BE2C (cell line): Measurements from ENCODE around the gene ATF4.

Source experiments
- DNase-seq: peaks from one replicate; pipeline ENCODE4 v3.0.0-alpha.2; 2020
- H3K27me3 ChIP-seq: fragments of 250-450 bp; sonication (Bioruptor Pico); 2 replicates; pipeline ENCODE4 v1.5.1; 2020; ENCODE audit warnings: mild to moderate bottlenecking
- H3K36me3 ChIP-seq: fragments of 250-450 bp; sonication (Bioruptor Pico); 2 replicates; pipeline ENCODE4 v1.5.1; 2020; ENCODE audit warnings: mild to moderate bottlenecking
- H3K4me1 ChIP-seq: fragments of 250-450 bp; sonication (Bioruptor Pico); 2 replicates; pipeline ENCODE4 v1.5.1; 2020
- H3K4me3 ChIP-seq: 2 replicates; pipeline ENCODE4 v1.5.1; 2011; ENCODE audit warnings: low read depth, low read length
- H3K9me3 ChIP-seq: fragments of 250-450 bp; sonication (Bioruptor Pico); 2 replicates; pipeline ENCODE4 v1.5.1; 2020
- TF ChIP-seq, protein P1 (sequence below): IDR thresholded peaks from 2 replicates; pipeline ENCODE4 v1.5.1; 2012; ENCODE audit warnings: mild to moderate bottlenecking, low read depth, low read length

The ATF4 gene

DNA sequence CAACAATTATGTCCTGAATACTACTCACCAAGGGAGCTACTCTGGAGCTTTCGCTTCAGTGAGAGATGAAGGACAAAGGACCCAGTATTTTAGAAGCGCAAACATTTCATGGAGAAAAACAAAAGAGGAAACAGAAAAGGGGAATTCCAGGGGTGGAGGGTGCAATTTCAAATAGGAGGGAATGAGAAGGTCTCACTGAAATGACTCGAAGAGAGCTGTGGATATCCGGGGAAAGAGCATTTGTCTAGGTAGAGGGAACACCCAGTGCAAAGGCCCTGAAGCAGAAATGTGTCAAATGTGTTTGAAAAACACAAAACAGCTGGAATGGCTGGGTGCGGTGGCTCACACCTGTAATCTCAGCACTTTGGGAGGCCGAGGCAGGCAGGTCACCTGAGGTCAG, 9.8 kb downstream of the ATF4 start:
- Histone ChIP-seq H3K9me3 (no peaks in the 10 kb centered on the region), H3K4me3 (no peak overlapping the region), H3K36me3 (peaks cover 33% of the 10 kb centered on the region), H3K27me3 (no peaks in the 10 kb centered on the region), H3K4me1 (peaks cover 26% of the 10 kb centered on the region)
- DNase-seq = no peak
- TF ChIP-seq, protein P1, sequence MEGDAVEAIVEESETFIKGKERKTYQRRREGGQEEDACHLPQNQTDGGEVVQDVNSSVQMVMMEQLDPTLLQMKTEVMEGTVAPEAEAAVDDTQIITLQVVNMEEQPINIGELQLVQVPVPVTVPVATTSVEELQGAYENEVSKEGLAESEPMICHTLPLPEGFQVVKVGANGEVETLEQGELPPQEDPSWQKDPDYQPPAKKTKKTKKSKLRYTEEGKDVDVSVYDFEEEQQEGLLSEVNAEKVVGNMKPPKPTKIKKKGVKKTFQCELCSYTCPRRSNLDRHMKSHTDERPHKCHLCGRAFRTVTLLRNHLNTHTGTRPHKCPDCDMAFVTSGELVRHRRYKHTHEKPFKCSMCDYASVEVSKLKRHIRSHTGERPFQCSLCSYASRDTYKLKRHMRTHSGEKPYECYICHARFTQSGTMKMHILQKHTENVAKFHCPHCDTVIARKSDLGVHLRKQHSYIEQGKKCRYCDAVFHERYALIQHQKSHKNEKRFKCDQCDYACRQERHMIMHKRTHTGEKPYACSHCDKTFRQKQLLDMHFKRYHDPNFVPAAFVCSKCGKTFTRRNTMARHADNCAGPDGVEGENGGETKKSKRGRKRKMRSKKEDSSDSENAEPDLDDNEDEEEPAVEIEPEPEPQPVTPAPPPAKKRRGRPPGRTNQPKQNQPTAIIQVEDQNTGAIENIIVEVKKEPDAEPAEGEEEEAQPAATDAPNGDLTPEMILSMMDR = no peak

DNA sequence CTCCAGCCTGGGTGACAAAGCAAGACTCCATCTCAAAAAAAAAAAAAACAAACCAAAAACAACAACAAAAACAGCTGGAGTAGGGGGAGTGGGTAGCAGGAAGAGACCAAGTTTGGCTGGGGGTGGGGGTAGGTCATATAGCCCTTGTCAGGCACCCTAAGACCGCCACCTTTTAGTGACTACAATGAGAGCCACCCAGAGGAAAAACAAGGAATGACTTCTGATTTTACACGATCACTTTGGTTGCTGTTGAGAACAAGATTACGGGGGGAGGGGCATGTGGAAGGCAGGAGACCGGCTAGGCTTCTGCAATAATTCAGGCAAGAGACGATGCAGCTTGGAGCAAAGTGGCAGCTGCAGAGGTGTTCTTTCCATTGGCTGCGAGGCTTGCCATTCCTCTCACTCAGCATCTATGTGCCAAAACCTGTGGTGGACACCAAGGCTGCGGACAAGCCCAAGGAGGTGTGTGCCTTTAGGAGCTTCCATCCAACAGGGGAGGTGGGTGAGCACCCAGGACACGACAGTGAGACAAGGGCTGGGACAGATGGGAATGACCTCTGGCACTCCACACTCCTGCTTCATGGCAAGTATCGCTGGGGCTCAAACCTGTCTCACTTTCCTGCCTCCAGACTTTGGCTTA, 10.4 kb downstream of the ATF4 start:
- peaks cover 29% of the 10 kb centered on the region for H3K36me3 ChIP-seq
- TF ChIP-seq, protein P1 = peak; percentile 52
- no peaks in the 10 kb centered on the region for H3K27me3 ChIP-seq
- no peak overlapping the region; the same call in 1 of the 2 replicates for H3K4me3 ChIP-seq
- H3K9me3 ChIP-seq = no peaks in the 10 kb centered on the region
- peaks cover 28% of the 10 kb centered on the region for H3K4me1 ChIP-seq
- DNase-seq = peak; percentile 67

DNA sequence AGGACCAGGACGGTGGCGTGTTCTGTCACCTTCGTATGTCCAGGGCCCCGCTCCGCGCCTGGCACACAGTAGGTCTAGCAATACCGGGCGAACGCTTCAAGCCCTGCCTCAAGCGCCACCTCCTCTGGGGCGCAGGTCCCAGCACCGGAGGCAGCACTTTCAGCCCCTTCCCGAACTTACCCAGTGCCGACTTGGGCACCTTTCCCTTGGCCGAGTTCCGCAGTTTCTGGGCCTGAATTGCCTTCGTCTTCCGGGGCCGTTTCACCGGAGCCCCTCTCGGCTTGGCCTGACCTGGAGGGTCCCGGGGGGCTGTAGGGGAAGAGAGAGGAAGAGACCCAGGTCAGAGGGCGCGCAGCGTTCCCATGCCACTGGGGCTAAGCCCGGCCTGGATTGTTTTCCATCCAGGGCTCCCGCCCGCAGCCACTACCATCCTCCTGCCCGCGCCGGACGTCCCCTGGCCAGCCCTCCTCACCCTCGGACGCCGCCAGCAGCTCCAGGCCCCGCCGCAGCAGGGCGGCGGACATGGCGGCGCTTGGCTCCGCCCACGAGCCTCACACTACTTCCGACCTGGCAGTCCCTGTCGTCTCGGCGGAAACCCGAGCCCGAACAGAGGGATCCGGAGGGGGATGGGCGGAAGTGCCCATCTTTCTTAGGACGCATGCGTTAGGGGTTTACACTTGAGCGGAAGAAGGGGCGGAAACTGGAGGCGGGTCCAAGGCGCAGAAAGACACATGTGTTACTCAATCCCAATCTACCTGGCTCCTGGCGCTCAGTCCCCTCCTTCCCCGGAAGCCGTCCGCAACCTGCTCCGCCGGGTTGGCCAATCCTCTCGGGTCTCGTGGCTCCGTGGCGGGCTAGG, 12.1 kb downstream of the ATF4 start, which contains the start of gene RPS19BP1:
Gene RPS19BP1, minus strand, starts transcription at position 534 of the 859 bp plus-strand sequence. Its CDS starts 10 bp downstream, at position 524.
- peak; percentile 99 for DNase-seq
- Histone ChIP-seq H3K27me3 (no peaks in the 10 kb centered on the region), H3K9me3 (no peaks in the 10 kb centered on the region), H3K4me3 (peak within 1 kb of the TSS; percentile 98), H3K4me1 (peaks cover 23% of the 10 kb centered on the region), H3K36me3 (peaks cover 26% of the 10 kb centered on the region)
- TF ChIP-seq, protein P1 = no peak

- TF ChIP-seq, protein P1 = no peak
- no peaks in the 10 kb centered on the region for H3K27me3 ChIP-seq
- H3K4me3 ChIP-seq = no peak overlapping the region
- H3K36me3 ChIP-seq = peaks cover 15% of the 10 kb centered on the region
- no peak for DNase-seq
- peaks cover 8% of the 10 kb centered on the region for H3K4me1 ChIP-seq
- H3K9me3 ChIP-seq = no peaks in the 10 kb centered on the region
Measured at GRCh38 chr22:39534092-39534506, 13.7 kb downstream of the ATF4 start.

DNA sequence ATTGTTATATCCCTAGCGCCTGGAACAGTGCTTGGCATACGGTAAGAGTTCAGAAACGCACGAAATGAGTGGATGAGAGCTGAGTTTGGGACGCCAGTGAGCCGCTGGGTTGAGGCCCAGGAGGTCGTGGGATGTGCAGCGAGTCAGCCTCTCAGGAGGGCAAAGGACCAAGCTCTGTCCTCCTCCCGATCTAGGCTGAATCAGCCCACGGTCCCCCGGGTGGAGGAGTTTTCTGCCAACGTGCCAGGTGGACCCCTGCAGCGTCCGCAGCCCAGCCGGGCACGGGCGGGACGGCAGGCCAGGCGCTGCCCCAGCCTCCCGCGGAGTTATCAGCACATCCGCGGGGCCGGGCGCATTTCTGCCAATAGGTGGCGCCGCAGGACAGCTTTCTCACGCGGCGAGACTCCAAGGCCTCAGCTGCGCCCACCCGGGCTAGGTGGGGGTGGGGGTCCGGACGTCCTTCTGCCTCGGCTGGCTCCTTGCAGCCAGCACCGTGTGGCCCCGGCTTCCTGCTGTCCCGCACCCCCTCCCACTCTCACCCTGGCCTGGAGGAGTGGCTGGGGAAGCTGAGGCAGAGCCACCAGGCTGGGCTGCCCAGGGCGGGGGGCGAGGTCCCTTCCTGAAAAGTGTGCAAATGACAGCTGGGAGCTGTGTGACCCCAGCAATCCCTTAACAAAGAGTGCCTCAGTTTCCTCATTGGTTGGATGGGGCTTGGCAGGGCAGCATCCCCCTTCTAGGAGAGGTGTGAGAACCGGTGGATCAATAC, 14.4 kb downstream of the ATF4 start:
- Histone ChIP-seq H3K4me3 (peak overlapping the region; percentile 25), H3K9me3 (no peaks in the 10 kb centered on the region), H3K27me3 (no peaks in the 10 kb centered on the region), H3K4me1 (peaks cover 8% of the 10 kb centered on the region), H3K36me3 (peaks cover 9% of the 10 kb centered on the region)
- peak; percentile 93 for DNase-seq
- TF ChIP-seq, protein P1 = peak; percentile 81
